ENCODE results near the gene ELL.

The ELL gene

DNA sequence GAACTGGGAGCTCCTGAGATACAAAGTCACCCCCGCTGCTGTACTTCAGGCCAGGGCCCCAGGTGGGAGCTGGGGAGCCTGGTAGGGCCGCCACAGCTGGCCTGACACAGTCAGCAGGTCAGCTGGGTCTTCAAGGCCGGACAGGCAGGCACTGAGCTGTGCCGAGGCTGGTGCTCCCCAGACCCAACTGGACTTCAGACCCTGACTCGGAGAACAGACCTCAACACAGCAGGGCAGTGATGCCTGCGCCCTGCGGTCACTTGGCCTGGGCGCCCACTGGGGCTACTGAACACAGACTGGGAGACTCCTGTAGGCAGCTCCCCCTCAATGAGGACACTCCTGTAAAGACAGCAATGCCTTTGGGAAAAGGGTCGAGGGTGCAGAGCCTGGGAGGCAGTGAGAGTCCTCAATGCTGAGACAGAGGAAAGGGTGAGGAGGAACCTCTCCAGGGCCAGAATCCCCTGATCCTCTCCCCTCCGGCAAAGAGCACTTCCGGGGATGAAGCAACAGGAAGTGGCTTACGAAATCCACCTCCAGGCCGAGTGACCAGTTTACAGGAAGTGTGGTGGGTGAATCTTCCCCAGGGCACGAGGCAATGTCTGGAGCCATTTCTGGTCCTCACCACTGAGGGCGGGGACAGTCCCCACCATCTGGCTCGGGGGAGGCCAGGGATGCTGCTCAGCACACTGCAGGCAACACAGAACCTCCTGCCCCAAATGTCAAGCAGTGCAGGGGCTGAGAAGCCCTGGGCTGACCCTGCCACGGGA, 43.1 kb downstream of the ELL start:
- Histone ChIP-seq H3K36me3 (ENCODE audit: control insufficient read depth, insufficient read depth, low read length) (no peaks in the 10 kb centered on the region), H3K4me3 (ENCODE audit: insufficient read depth, low read depth, low read length, poor library complexity, severe bottlenecking) (no peak overlapping the region), H3K4me1 (ENCODE audit: control insufficient read depth, insufficient read depth, low read length, poor library complexity, severe bottlenecking) (peaks cover 59% of the 10 kb centered on the region), H3K27me3 (replicated peaks; ENCODE audit: control insufficient read depth, insufficient read depth, low read length, poor library complexity, severe bottlenecking) (no peaks in the 10 kb centered on the region), H3K27ac (ENCODE audit: insufficient read depth, low read length, poor library complexity, severe bottlenecking) (peak overlapping the region; percentile 62), H3K9me3 (ENCODE audit: control insufficient read depth, low read length) (no peaks in the 10 kb centered on the region)
- DNase-seq, result peak; percentile 50 to 71 (median 60)

- Histone ChIP-seq H3K27ac (ENCODE audit: insufficient read depth, low read length, poor library complexity, severe bottlenecking) (peak overlapping the region; percentile 62), H3K9me3 (ENCODE audit: control insufficient read depth, low read length) (no peaks in the 10 kb centered on the region), H3K36me3 (ENCODE audit: control insufficient read depth, insufficient read depth, low read length) (no peaks in the 10 kb centered on the region), H3K4me1 (ENCODE audit: control insufficient read depth, insufficient read depth, low read length, poor library complexity, severe bottlenecking) (peaks cover 59% of the 10 kb centered on the region), H3K4me3 (ENCODE audit: insufficient read depth, low read depth, low read length, poor library complexity, severe bottlenecking) (no peak overlapping the region), H3K27me3 (replicated peaks; ENCODE audit: control insufficient read depth, insufficient read depth, low read length, poor library complexity, severe bottlenecking) (no peaks in the 10 kb centered on the region)
- no peak for DNase-seq
Observed at GRCh38 chr19:18477974-18478373, 43.9 kb downstream of the ELL start.

DNA sequence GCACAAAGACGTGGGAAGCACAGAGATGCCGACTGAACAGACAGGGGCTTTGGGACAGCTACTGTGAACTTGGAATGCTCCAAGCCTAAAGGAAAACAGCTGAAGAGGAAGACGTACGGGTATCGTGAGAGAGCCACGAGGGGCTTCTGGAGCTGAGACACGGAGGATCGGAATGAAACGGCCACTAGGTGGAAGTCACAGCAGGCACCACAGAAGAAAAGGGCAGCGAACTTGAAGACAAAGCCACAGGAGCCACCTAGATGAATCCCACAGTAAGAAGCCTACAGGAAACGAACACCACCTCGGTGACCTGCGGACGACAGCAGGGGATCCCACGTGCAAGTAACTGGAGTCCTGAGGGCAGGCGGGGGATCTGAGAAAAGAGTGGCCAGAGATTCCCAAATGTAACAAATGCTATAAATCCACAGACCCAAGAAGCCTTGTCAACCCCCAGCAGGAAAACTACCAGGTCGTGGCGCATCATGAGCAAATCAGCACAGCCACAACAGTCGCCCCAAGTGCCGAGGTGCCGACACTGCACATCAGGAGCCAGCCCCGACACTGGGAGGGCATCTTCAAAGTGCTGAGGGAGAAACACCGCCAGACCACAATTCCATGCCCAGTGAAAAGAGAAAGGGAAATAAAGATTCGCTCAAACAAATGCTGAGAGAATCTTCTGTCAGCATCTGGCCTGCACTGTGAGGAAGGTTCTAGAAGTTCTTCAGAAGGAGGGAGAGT, 44.7 kb downstream of the ELL start:
- H3K4me3 ChIP-seq (ENCODE audit: insufficient read depth, low read depth, low read length, poor library complexity, severe bottlenecking), result no peak overlapping the region
- peaks cover 59% of the 10 kb centered on the region for H3K4me1 ChIP-seq (ENCODE audit: control insufficient read depth, insufficient read depth, low read length, poor library complexity, severe bottlenecking)
- H3K9me3 ChIP-seq (ENCODE audit: control insufficient read depth, low read length), result no peaks in the 10 kb centered on the region
- peak in 1 of 3 donors; percentile 25 for DNase-seq
- no peaks in the 10 kb centered on the region for H3K27me3 ChIP-seq (replicated peaks; ENCODE audit: control insufficient read depth, insufficient read depth, low read length, poor library complexity, severe bottlenecking)
- peak overlapping the region; percentile 62 for H3K27ac ChIP-seq (ENCODE audit: insufficient read depth, low read length, poor library complexity, severe bottlenecking)
- H3K36me3 ChIP-seq (ENCODE audit: control insufficient read depth, insufficient read depth, low read length), result peaks cover 4% of the 10 kb centered on the region

DNA sequence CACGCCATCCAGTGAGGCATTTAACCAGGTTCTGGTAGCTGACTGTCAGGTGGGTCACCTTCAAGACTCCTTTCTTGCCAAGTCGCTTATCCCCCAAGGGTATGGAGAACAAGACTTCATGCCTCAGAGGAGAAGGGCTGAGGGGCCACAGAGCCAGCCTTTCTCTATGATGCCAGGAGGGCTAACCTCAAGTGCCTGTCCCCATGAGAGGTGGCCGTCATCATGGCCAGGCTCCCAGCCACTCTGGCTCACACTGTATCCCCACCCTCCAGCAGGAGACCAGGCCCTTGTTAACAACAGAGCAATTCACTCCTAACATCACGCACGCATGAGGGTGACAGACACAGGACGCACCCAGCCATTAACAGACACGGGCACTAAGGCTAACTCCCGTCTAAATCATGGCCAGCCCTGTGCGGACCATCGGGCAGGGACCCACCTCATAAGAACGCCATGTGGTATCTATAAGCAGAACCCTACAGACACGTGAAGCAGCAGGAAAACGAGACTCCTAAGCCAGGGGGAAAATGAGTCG, 45.3 kb downstream of the ELL start:
- H3K27ac ChIP-seq (ENCODE audit: insufficient read depth, low read length, poor library complexity, severe bottlenecking), result peak overlapping the region; percentile 62
- H3K9me3 ChIP-seq (ENCODE audit: control insufficient read depth, low read length), result no peaks in the 10 kb centered on the region
- H3K4me3 ChIP-seq (ENCODE audit: insufficient read depth, low read depth, low read length, poor library complexity, severe bottlenecking), result no peak overlapping the region
- DNase-seq, result no peak
- H3K4me1 ChIP-seq (ENCODE audit: control insufficient read depth, insufficient read depth, low read length, poor library complexity, severe bottlenecking), result peaks cover 59% of the 10 kb centered on the region
- H3K36me3 ChIP-seq (ENCODE audit: control insufficient read depth, insufficient read depth, low read length), result peaks cover 4% of the 10 kb centered on the region
- no peaks in the 10 kb centered on the region for H3K27me3 ChIP-seq (replicated peaks; ENCODE audit: control insufficient read depth, insufficient read depth, low read length, poor library complexity, severe bottlenecking)

GRCh38 chr19:18475762-18476331, 46.0 kb downstream of the ELL start:
- no peak for DNase-seq
- H3K4me1 ChIP-seq (ENCODE audit: control insufficient read depth, insufficient read depth, low read length, poor library complexity, severe bottlenecking), result peaks cover 59% of the 10 kb centered on the region
- peak overlapping the region; percentile 65 for H3K27ac ChIP-seq (ENCODE audit: insufficient read depth, low read length, poor library complexity, severe bottlenecking)
- H3K9me3 ChIP-seq (ENCODE audit: control insufficient read depth, low read length), result no peaks in the 10 kb centered on the region
- H3K27me3 ChIP-seq (replicated peaks; ENCODE audit: control insufficient read depth, insufficient read depth, low read length, poor library complexity, severe bottlenecking), result no peaks in the 10 kb centered on the region
- no peak overlapping the region for H3K4me3 ChIP-seq (ENCODE audit: insufficient read depth, low read depth, low read length, poor library complexity, severe bottlenecking)
- peaks cover 10% of the 10 kb centered on the region for H3K36me3 ChIP-seq (ENCODE audit: control insufficient read depth, insufficient read depth, low read length)

DNA sequence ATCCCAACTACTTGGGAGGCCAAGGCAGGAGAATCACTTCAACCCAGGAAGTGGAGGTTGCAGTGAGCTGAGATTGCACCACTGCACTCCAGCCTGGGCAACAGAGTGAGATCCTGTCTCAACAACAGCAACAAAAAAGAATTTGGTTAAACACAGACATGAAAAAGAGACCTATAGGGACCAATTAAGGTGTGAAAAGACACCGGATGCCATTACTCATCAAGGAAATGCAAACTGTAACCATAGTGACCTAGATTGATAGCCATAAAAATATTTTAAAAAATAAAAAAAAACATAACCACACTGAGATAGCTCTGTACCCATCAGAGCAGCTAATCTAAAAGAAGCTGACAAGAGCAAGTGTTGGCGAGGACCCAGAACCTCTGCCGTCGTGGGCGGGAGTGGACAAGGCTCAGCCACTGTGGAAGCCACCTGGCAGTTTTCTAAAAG, 46.8 kb downstream of the ELL start:
- peaks cover 16% of the 10 kb centered on the region for H3K36me3 ChIP-seq (ENCODE audit: control insufficient read depth, insufficient read depth, low read length)
- H3K9me3 ChIP-seq (ENCODE audit: control insufficient read depth, low read length), result no peaks in the 10 kb centered on the region
- peak overlapping the region; percentile 65 for H3K27ac ChIP-seq (ENCODE audit: insufficient read depth, low read length, poor library complexity, severe bottlenecking)
- H3K4me1 ChIP-seq (ENCODE audit: control insufficient read depth, insufficient read depth, low read length, poor library complexity, severe bottlenecking), result peaks cover 56% of the 10 kb centered on the region
- no peak overlapping the region for H3K4me3 ChIP-seq (ENCODE audit: insufficient read depth, low read depth, low read length, poor library complexity, severe bottlenecking)
- H3K27me3 ChIP-seq (replicated peaks; ENCODE audit: control insufficient read depth, insufficient read depth, low read length, poor library complexity, severe bottlenecking), result no peaks in the 10 kb centered on the region
- DNase-seq, result peak in 2 of 3 donors; percentile 34 to 44

DNA sequence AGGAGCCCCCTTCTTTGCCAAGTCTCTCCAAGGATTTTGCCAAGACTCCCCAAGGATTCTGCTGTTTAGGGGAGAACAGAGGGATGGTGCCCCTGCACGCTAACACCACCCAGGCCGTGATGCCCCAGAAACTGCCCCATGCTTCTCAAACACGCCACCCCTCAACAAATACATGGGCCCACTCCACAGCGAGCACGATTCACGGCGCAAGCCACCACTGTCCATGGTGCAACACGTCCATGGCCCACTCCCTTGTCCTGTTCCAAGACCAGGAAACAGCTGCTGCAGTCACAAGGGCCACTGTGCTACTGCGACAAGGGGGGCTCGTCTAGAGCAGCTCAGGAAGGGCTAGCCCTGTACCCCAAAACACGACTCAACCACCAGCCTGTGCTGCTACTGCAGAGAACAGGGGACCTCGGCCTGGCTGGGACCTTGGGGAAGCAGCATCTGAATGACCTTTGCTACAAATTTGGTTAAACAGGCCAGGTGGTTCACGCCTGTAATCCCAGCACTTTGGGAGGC, 47.4 kb downstream of the ELL start:
- H3K9me3 ChIP-seq (ENCODE audit: control insufficient read depth, low read length), result no peaks in the 10 kb centered on the region
- H3K4me1 ChIP-seq (ENCODE audit: control insufficient read depth, insufficient read depth, low read length, poor library complexity, severe bottlenecking), result peaks cover 50% of the 10 kb centered on the region
- peak overlapping the region; percentile 65 for H3K27ac ChIP-seq (ENCODE audit: insufficient read depth, low read length, poor library complexity, severe bottlenecking)
- no peaks in the 10 kb centered on the region for H3K27me3 ChIP-seq (replicated peaks; ENCODE audit: control insufficient read depth, insufficient read depth, low read length, poor library complexity, severe bottlenecking)
- H3K4me3 ChIP-seq (ENCODE audit: insufficient read depth, low read depth, low read length, poor library complexity, severe bottlenecking), result no peak overlapping the region
- H3K36me3 ChIP-seq (ENCODE audit: control insufficient read depth, insufficient read depth, low read length), result peaks cover 16% of the 10 kb centered on the region
- DNase-seq, result no peak

DNA sequence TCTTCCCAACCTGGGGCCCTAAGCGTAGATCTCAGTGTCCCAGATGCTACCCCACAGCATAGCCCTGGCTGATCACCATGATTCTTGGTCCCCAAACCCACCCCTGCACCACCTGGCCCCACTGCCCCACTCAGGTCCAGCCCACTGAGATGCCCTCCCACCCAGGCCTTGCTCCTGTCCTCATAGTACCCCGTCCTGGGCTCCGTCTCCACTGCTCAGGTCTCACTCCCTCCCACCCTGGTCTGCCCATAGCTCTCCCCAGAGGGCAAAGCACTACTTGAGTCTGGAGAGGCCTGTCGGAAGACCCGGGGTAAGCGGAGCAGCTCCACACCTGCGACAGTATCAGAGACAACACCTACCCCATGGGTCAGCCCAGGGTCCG, 48.2 kb downstream of the ELL start:
- H3K27ac ChIP-seq (ENCODE audit: insufficient read depth, low read length, poor library complexity, severe bottlenecking), result peak overlapping the region; percentile 65

DNA sequence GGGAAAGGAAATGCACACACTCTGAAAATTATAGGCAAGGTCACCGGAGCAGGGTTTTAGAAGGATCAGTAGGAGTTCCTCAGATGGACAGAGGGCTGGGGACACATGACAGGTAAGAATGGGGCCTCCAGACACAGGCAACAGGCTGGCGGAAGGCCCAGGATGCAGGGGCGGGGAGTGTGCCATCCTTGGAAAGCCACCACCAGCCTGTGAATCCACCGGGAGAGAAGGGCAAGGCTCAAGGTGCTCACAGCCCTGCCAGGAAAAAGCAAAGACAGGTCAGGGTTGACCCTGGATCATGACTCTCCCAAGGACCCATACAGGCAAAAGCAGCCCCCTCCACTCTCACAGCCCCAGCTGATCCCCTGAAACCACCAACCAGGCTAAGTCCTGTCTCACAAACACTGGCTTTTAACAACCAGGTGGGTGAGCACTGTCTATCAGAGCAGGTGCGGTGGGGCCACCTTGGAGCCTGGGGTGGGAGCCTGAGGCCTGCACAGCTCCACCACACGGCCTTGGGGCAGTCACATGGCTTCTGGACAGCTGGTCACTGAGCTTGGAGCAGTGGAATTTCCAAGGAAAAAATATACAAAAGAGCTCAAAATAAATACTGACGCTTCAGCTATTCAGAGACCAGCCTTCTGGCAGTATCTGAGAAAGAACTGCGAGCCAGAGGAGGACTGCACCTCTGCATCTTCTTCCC, 48.7 kb downstream of the ELL start:
- no peaks in the 10 kb centered on the region for H3K9me3 ChIP-seq (ENCODE audit: control insufficient read depth, low read length)
- peaks cover 37% of the 10 kb centered on the region for H3K4me1 ChIP-seq (ENCODE audit: control insufficient read depth, insufficient read depth, low read length, poor library complexity, severe bottlenecking)
- peak overlapping the region; percentile 65 for H3K27ac ChIP-seq (ENCODE audit: insufficient read depth, low read length, poor library complexity, severe bottlenecking)
- DNase-seq, result no peak
- H3K27me3 ChIP-seq (replicated peaks; ENCODE audit: control insufficient read depth, insufficient read depth, low read length, poor library complexity, severe bottlenecking), result no peaks in the 10 kb centered on the region
- H3K4me3 ChIP-seq (ENCODE audit: insufficient read depth, low read depth, low read length, poor library complexity, severe bottlenecking), result no peak overlapping the region
- peaks cover 16% of the 10 kb centered on the region for H3K36me3 ChIP-seq (ENCODE audit: control insufficient read depth, insufficient read depth, low read length)

More for the DNA sequence above, 48.2 kb downstream of the ELL start:
- Histone ChIP-seq H3K4me1 (ENCODE audit: control insufficient read depth, insufficient read depth, low read length, poor library complexity, severe bottlenecking) (peaks cover 43% of the 10 kb centered on the region), H3K4me3 (ENCODE audit: insufficient read depth, low read depth, low read length, poor library complexity, severe bottlenecking) (no peak overlapping the region), H3K9me3 (ENCODE audit: control insufficient read depth, low read length) (no peaks in the 10 kb centered on the region), H3K27me3 (replicated peaks; ENCODE audit: control insufficient read depth, insufficient read depth, low read length, poor library complexity, severe bottlenecking) (no peaks in the 10 kb centered on the region), H3K36me3 (ENCODE audit: control insufficient read depth, insufficient read depth, low read length) (peaks cover 16% of the 10 kb centered on the region)
- DNase-seq, result no peak

All from effector memory CD4-positive, alpha-beta T cell (primary cell).